Activated CD8-positive, alpha-beta T cell treated with anti-CD3 and anti-CD28 coated beads for 36 hours (primary cell): Measurements from ENCODE around the gene ADIRF. TPM values are rescaled to one million over a fixed set of nuclear protein-coding genes. Genes with fewer than 3 reads are reported as not detected.

ENCODE experiments used
- ATAC-seq: fragments of 200-7000 bp; cut with Tn5 transposase; one replicate; pipeline ENCODE4 v1.10.0; 2021; ENCODE audit warnings: mild to moderate bottlenecking, moderate library complexity
- CTCF ChIA-PET: fragments of 350-600 bp; sonication (Branson Sonifier 250); formaldehyde crosslinking; loops from one replicate; lab custom pipeline; 2021; ENCODE audit warnings: antibody characterized with exemption; lab: Charles Lee
- POLR2A ChIA-PET: fragments of 350-600 bp; sonication (Branson Sonifier 250); formaldehyde crosslinking; loops from one replicate; lab custom pipeline; 2021; ENCODE audit warnings: antibody characterized with exemption; lab: Charles Lee
- DNase-seq: peaks from one replicate; pipeline ENCODE4 v3.0.0-alpha.2; 2020
- H3K27ac Mint-ChIP-seq: one replicate; pipeline ENCODE4 v1.8.0; 2021; ENCODE audit warnings: mild to moderate bottlenecking, mixed read lengths
- H3K27me3 Mint-ChIP-seq: one replicate; pipeline ENCODE4 v1.8.0; 2021; ENCODE audit warnings: mixed read lengths
- H3K36me3 Mint-ChIP-seq: one replicate; pipeline ENCODE4 v1.8.0; 2021; ENCODE audit warnings: low read depth, mixed read lengths
- H3K4me1 Mint-ChIP-seq: one replicate; pipeline ENCODE4 v1.8.0; 2021; ENCODE audit warnings: low read depth, mixed read lengths
- H3K4me3 Mint-ChIP-seq: one replicate; pipeline ENCODE4 v1.8.0; 2021; ENCODE audit warnings: mild to moderate bottlenecking, moderate library complexity, mixed read lengths
- H3K9me3 Mint-ChIP-seq: one replicate; pipeline ENCODE4 v1.8.0; 2021; ENCODE audit warnings: mixed read lengths
- CTCF ChIP-seq: fragments of 200-600 bp; IDR thresholded peaks from one replicate; pipeline ENCODE4 v1.8.0; 2022; ENCODE audit warnings: antibody characterized with exemption, mild to moderate bottlenecking
- intact Hi-C: fragments of 100-400 bp; cut with micrococcal nuclease; formaldehyde crosslinking; loops from one replicate; pipeline ENCODE4 v1.10.0; 2022
- total RNA-seq, 2 experiments: library from RNA; stranded (reverse); gene quantifications; one replicate each; pipeline ENCODE4 v1.2.3, GENCODE V29; 2021

The ADIRF gene
- total RNA-seq, 2 experiments from 2014 or later: not detected

- Mint-ChIP-seq H3K4me1 (peaks cover 17% of the 10 kb centered on the region), H3K9me3 (no peaks in the 10 kb centered on the region)
- ATAC-seq: no peak
Measured at GRCh38 chr10:86964847-86965190, 3.5 kb upstream of the ADIRF start.

GRCh38 chr10:86965986-86966654, 2.2 kb upstream of the ADIRF start:
- Mint-ChIP-seq H3K27me3 (no peaks in the 10 kb centered on the region), H3K9me3 (no peaks in the 10 kb centered on the region), H3K4me3 (peak overlapping the region; percentile 37), H3K27ac (peak overlapping the region; percentile 75), H3K4me1 (peaks cover 22% of the 10 kb centered on the region), H3K36me3 (no peaks in the 10 kb centered on the region)
- POLR2A ChIA-PET: interaction anchor here (1.2 kb wide), 1 partner anchor 28 kb away, joined by 3 read pairs; no protein-coding TSS in a partner anchor
- CTCF ChIA-PET: interaction anchor here (0.6 to 7.1 kb wide), 11 partner anchors 10 to 254 kb away, joined by 3 to 45 read pairs (median 4); partner anchors contain the start of gene SHLD2
- intact Hi-C loops: no loop called here
- TF ChIP-seq CTCF: no peak
- ATAC-seq: peak; percentile 13
- DNase-seq: peak; percentile 27

More at GRCh38 chr10:86964847-86965190, 3.5 kb upstream of the ADIRF start:
- no peaks in the 10 kb centered on the region for H3K36me3 Mint-ChIP-seq
- TF ChIP-seq CTCF: no peak
- CTCF ChIA-PET: interaction anchor here (2.2 to 7.1 kb wide), 2 partner anchors 18 to 26 kb away, joined by 10 to 45 read pairs; no protein-coding TSS in a partner anchor
- no peak overlapping the region for H3K27ac Mint-ChIP-seq
- no peaks in the 10 kb centered on the region for H3K27me3 Mint-ChIP-seq
- intact Hi-C loops: no loop called here
- H3K4me3 Mint-ChIP-seq: no peak overlapping the region
- DNase-seq: no peak
- POLR2A ChIA-PET: no interaction called here

- Mint-ChIP-seq H3K27ac (no peak overlapping the region), H3K4me3 (no peak overlapping the region), H3K9me3 (no peaks in the 10 kb centered on the region), H3K27me3 (peaks cover 2% of the 10 kb centered on the region), H3K4me1 (peaks cover 27% of the 10 kb centered on the region), H3K36me3 (no peaks in the 10 kb centered on the region)
- ATAC-seq (no peak), DNase-seq (no peak)
- intact Hi-C loops: no loop called here
- POLR2A ChIA-PET: interaction anchor here (0.9 to 1.5 kb wide), 5 partner anchors 10 to 119 kb away, joined by 3 read pairs; partner anchors contain the start of genes MMRN2 and SNCG
- CTCF ChIA-PET: interaction anchor here (0.9 to 7.1 kb wide), 8 partner anchors 10 to 255 kb away, joined by 3 to 45 read pairs (median 4); no protein-coding TSS in a partner anchor
- TF ChIP-seq CTCF: no peak
Measured at GRCh38 chr10:86967481-86967941, 771 bp upstream of the ADIRF start.

GRCh38 chr10:86968994-86969355, 693 bp downstream of the ADIRF start:
- peaks cover 27% of the 10 kb centered on the region for H3K4me1 Mint-ChIP-seq
- TF ChIP-seq CTCF: no peak
- H3K36me3 Mint-ChIP-seq: no peaks in the 10 kb centered on the region
- H3K27ac Mint-ChIP-seq: no peak overlapping the region
- intact Hi-C loops: no loop called here
- no peak overlapping the region for H3K4me3 Mint-ChIP-seq
- no peaks in the 10 kb centered on the region for H3K9me3 Mint-ChIP-seq
- DNase-seq: no peak
- ChIA-PET CTCF (interaction anchor here (0.8 to 7.1 kb wide), 6 partner anchors 9 to 276 kb away, joined by 3 to 45 read pairs (median 4); partner anchors contain the start of gene MMRN2), POLR2A (interaction anchor here (0.6 kb wide), 2 partner anchors 72 to 483 kb away, joined by 3 to 4 read pairs; no protein-coding TSS in a partner anchor)
- ATAC-seq: no peak
- peaks cover 2% of the 10 kb centered on the region for H3K27me3 Mint-ChIP-seq
